ENCODE results near the gene KIF12.

The KIF12 gene

GRCh38 chr9:114105236-114105635 is 6.1 kb upstream of the KIF12 start:
- no peak for DNase-seq (ENCODE audit: low spot score)

DNA sequence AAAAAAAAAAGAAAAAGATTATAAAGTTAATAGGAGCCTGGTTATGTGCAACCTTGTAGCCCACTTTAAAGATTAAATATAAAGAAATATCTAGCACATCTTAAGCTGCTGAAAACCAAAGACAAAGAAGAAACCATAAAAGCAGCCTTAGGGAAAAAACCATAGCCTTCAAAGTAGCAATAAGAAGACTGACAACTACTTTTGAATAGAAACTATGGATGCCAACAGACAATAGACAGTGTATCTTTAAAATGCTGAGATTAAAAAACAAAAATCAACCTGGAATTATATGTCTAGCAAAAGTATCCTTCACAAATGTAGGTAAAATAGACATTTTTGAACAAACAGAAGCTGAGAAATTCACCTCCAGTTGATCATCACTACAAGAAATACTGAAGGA is 3.4 kb upstream of the KIF12 start:
- no peak for DNase-seq (ENCODE audit: low spot score)

DNA sequence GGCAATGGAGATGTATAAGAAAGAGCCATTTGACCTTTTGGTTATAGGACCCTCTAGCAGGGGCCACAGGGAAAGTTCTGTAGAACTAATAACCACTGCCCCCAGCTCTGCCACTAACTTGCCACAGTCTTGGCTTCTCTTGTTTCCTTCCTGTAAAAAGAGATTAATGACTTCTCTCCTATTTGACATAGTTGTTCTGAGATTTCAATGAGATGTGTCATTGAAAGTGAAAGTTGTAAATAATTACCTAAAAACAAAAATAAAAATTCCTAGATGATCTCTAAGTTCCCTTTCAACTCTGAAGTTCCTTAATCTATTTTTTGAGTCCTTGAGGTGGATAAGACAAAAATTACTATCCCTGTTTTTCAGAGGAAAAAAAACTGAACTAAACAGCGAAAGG is 1.4 kb upstream of the KIF12 start:
- DNase-seq (ENCODE audit: low spot score): no peak

GRCh38 chr9:114099669-114100270 is 678 bp upstream of the KIF12 start:
- DNase-seq (ENCODE audit: low spot score): no peak

- DNase-seq (ENCODE audit: low spot score): no peak
Observed at GRCh38 chr9:114098021-114098935, 814 bp downstream of the KIF12 start.

- DNase-seq (ENCODE audit: low spot score): no peak
Observed at GRCh38 chr9:114097613-114098020, 1.5 kb downstream of the KIF12 start.

GRCh38 chr9:114096866-114097612 is 2.1 kb downstream of the KIF12 start:
- DNase-seq (ENCODE audit: low spot score): no peak

GRCh38 chr9:114096041-114096511 is 3.0 kb downstream of the KIF12 start:
- DNase-seq (ENCODE audit: low spot score): no peak

- no peak for DNase-seq (ENCODE audit: low spot score)
Observed at GRCh38 chr9:114094971-114095370, 4.1 kb downstream of the KIF12 start.

DNA sequence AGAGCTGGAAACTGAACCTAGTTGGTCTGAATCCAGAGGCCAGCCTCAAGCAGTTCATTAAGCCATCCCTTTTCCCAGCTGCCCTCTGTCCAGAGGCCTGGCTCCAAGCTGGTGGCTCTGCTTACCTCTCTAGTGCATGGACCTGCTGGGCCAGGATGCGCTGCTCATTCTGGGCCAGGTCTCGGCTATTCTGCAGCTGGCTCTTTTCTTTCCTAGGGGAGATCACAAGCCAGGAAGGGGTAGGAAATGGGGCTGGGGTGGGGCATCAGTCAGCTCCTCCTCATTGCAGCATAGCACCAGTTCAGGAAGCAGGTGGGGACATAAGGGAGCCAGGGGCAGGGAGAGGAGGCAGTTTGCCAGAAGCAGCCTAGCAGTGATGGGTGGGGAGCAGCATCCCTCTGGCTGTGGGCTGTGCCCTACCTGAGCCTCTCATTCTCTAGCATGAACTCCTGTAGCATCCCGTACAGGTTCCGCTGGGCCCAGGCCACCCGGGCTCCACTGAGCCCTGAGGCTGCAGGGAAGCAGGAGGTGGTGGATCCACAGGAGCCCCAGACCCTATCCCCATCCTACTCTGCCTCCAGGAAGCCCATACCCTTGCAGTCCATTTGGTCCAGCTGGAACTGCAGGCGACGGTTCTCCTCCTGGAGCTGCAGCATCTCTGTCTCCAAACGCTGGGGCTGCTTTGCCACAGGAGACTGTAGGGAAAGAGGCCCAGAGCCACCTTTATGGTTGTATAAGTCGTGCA is 5.2 kb downstream of the KIF12 start:
- no peak for DNase-seq (ENCODE audit: low spot score)

GRCh38 chr9:114093031-114093471 is 6.0 kb downstream of the KIF12 start:
- no peak for DNase-seq (ENCODE audit: low spot score)

DNA sequence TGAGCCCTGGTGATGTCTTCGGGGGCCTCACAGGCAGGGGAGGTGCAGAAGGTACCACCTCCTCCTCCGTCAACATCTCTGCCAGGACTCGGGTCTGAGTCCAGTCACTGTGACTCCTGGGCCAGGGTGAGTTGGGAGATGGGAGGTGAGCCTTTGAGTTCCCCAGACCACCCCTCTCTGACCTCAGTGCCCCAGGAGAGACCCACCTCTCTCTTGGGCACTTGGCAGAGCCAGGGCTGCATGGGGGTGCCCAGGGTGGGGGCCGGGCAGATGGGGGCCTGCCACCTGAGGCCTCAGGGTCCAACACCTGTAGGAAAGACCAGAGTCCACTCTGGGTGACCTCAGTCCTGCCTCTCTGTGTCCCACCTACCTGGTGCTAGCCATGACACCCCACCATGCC is 6.8 kb downstream of the KIF12 start:
- no peak for DNase-seq (ENCODE audit: low spot score)

- DNase-seq (ENCODE audit: low spot score): no peak
Observed at GRCh38 chr9:114091711-114092110, 7.4 kb downstream of the KIF12 start.

- DNase-seq (ENCODE audit: low spot score): no peak
Observed at GRCh38 chr9:114090798-114091197, 8.3 kb downstream of the KIF12 start.

GRCh38 chr9:114089206-114089840 is 9.8 kb downstream of the KIF12 start:
- DNase-seq (ENCODE audit: low spot score): no peak

- DNase-seq (ENCODE audit: low spot score): no peak
Observed at GRCh38 chr9:114088571-114089170, 10.4 kb downstream of the KIF12 start.

GRCh38 chr9:114087721-114088120 is 11.4 kb downstream of the KIF12 start:
- no peak for DNase-seq (ENCODE audit: low spot score)

GRCh38 chr9:114086607-114087006 is 12.5 kb downstream of the KIF12 start:
- DNase-seq (ENCODE audit: low spot score): no peak

DNA sequence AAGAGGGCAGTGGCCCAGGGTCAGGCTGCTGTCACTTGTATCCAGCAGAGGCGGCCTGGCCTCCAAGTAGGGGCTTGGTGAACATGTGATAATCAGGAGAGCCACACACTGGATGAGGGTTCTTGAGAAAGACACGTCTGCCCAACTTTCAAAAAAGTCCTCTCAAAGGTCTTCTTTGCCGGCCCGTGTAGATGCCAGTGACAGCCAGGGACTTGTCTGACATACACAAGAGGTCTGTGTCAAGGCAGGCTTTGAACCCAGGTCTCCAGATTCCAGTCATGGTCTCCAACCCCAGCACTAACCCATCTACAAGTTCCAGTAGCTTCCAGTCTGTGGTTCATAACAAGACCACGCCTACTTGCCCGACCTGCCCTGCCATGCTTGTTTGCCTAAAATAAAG is 13.1 kb downstream of the KIF12 start:
- no peak for DNase-seq (ENCODE audit: low spot score)

GRCh38 chr9:114085387-114085789 is 13.7 kb downstream of the KIF12 start:
- no peak for DNase-seq (ENCODE audit: low spot score)
